ENCODE measurements around the gene GLUD2.

GRCh38 chrX:121064579-121064978 lies 17.2 kb downstream of the GLUD2 start:
- TF ChIP-seq, protein P1, sequence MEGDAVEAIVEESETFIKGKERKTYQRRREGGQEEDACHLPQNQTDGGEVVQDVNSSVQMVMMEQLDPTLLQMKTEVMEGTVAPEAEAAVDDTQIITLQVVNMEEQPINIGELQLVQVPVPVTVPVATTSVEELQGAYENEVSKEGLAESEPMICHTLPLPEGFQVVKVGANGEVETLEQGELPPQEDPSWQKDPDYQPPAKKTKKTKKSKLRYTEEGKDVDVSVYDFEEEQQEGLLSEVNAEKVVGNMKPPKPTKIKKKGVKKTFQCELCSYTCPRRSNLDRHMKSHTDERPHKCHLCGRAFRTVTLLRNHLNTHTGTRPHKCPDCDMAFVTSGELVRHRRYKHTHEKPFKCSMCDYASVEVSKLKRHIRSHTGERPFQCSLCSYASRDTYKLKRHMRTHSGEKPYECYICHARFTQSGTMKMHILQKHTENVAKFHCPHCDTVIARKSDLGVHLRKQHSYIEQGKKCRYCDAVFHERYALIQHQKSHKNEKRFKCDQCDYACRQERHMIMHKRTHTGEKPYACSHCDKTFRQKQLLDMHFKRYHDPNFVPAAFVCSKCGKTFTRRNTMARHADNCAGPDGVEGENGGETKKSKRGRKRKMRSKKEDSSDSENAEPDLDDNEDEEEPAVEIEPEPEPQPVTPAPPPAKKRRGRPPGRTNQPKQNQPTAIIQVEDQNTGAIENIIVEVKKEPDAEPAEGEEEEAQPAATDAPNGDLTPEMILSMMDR (conservative IDR thresholded peaks at IDR 0.05 in 1 of 2, IDR thresholded peaks at IDR 0.05 in 1 of 2; ENCODE audit: extremely low read depth in 1 of 2, insufficient read depth in 1 of 2, low read depth in 1 of 2, low read length in 2 of 2) = no peak
- no peak for TF ChIP-seq EZH2 (IDR thresholded peaks at IDR 0.05; ENCODE audit: borderline replicate concordance, low read length)

Data from mammary epithelial cell (primary cell).